Astrocyte of the cerebellum (primary cell): ENCODE measurements around the gene CNIH4.

Experiments used
- DNase-seq: peaks from one replicate; pipeline ENCODE4 v3.0.0-alpha.2; 2011; ENCODE audit warnings: low read depth
- H3K4me3 ChIP-seq: 2 replicates; pipeline ENCODE4 v1.5.1; 2011; ENCODE audit warnings: mild to moderate bottlenecking, low read depth, low read length, moderate library complexity
- CTCF ChIP-seq: IDR thresholded peaks from 2 replicates; pipeline ENCODE4 v1.5.1; 2012; ENCODE audit warnings: low read length, low read depth, moderate library complexity, mild to moderate bottlenecking; ENCODE audit errors: missing control alignments
- in situ Hi-C: cut with HindIII; loops from 2 replicates; pipeline ENCODE4 v1.10.0; 2017; ENCODE audit warnings: low sequenced_read_pairs

The CNIH4 gene

GRCh38 chr1:224328644-224329043 is 28.0 kb upstream of the CNIH4 start:
- in situ Hi-C loops = no loop called here
- DNase-seq = no peak
- no peak for TF ChIP-seq CTCF
- H3K4me3 ChIP-seq = peak overlapping the region; percentile 64

DNA sequence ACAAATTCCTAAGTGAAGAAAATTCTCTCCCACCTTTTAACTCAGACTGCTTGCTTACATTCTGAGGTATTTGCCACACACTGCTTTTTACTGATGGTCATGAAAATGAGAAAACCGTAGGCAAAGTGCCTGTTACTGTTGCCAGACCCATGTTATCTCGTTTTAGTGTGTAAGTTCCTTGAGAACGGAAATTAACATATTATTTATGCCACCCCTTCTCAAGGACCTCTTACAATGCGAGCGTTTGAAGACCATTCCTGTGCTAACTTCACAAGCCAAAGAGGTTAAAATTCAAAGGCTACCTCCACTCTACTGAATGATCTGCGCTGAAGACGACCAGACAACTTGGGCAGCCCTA is 27.2 kb upstream of the CNIH4 start:
- TF ChIP-seq CTCF = no peak
- no peak for DNase-seq

GRCh38 chr1:224329842-224330753 is 26.6 kb upstream of the CNIH4 start, which contains the start of gene NVL:
Gene NVL (minus strand): TSS chr1:224330172. CDS start chr1:224330127, 45 bp downstream.
- peak within 1 kb of the TSS; percentile 64 for H3K4me3 ChIP-seq
- DNase-seq = peak; percentile 71
- in situ Hi-C loops = no loop called here
- no peak for TF ChIP-seq CTCF

More for the DNA sequence above, 27.2 kb upstream of the CNIH4 start:
- in situ Hi-C loops = no loop called here
- H3K4me3 ChIP-seq = peak overlapping the region; percentile 64

DNA sequence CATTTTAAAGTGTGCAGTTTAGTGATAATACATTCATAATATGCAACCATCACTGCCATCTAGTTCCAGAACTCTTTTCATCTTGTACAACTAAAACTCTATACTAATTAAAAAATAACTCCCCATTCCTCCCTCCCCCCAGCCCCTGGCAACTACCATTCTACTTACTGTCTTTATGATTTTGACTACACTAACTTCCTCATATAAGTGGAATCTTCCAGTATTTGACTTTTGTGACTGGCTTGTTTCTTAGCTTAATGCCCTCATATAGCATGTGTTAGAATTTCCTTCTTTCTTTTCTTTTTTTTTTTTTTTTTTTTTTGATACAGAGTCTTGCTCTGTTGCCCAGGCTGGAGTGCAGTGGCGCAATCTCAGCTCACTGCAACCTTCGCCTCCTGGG is 25.4 kb upstream of the CNIH4 start:
- H3K4me3 ChIP-seq = no peak overlapping the region
- TF ChIP-seq CTCF = no peak
- DNase-seq = no peak
- in situ Hi-C loops = no loop called here

- H3K4me3 ChIP-seq = no peak overlapping the region
- no peak for DNase-seq
- in situ Hi-C loops = no loop called here
- no peak for TF ChIP-seq CTCF
These were observed 24.9 kb upstream of the CNIH4 start for GRCh38 chr1:224331824-224332223.

DNA sequence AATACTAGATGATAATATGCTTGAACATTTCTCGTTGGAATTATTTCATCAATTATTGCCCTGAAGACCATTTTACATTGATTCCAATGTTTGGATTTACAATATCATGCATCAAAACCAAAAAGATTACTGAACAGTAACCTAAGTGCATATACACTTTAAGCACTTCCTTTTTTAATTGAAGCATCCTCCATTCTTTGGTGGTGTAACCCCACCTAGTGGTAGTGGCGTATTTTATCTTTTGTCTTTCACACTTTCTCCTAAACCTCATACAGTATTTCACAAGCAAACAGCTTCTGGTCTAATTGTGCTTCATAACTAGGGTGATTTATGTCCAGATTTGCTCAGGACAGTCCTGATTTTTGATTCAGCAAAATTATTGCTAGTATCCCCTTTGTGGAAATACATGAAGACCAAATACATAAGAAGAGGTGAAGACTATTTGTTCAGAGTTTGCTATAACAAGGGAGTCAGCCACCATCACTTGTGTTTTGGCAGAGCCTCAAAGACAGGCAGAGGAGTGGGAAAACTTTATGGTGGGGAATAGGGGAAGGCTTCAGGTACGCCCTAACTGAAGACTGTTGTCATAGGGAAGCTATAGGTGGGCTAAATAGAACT is 23.3 kb upstream of the CNIH4 start:
- peak; percentile 47 for DNase-seq
- H3K4me3 ChIP-seq = no peak overlapping the region
- peak; percentile 47 for TF ChIP-seq CTCF
- in situ Hi-C loops = no loop called here
